Lung (tissue), 12 donors: ENCODE measurements around the gene TBX4. TPM values are rescaled to one million over a fixed set of nuclear protein-coding genes. Genes with fewer than 3 reads are reported as not detected.

Experiments
- ATAC-seq: fragments of 200-7000 bp; cut with Tn5 transposase; one replicate; pipeline ENCODE4 v1.9.1; 2020; ENCODE audit warnings: moderate number of reproducible peaks; ENCODE audit not compliant: insufficient read depth, low FRiP score
- DNase-seq, 3 donors: peaks; one replicate each; pipeline ENCODE4 v3.0.0-alpha.2; 2013 to 2017
- H3K27ac ChIP-seq, 2 donors: one replicate each; pipeline ENCODE4 v1.5.1; 2013; ENCODE audit warnings: mild to moderate bottlenecking in 2 of 2, moderate library complexity in 2 of 2, control low read depth in 1 of 2, inconsistent platforms in 1 of 2, low read depth in 1 of 2, low read length in 1 of 2
- H3K27me3 ChIP-seq, 3 donors: one replicate each; pipeline ENCODE4 v1.5.1; 2013; ENCODE audit warnings: low read length in 2 of 3; ENCODE audit not compliant: control insufficient read depth in 3 of 3, insufficient read depth in 3 of 3
- H3K36me3 ChIP-seq, 4 donors: one replicate each; pipeline ENCODE4 v1.5.1; 2013; ENCODE audit warnings: low read length in 4 of 4, mild to moderate bottlenecking in 1 of 4, moderate library complexity in 1 of 4; ENCODE audit not compliant: control insufficient read depth in 4 of 4, insufficient read depth in 4 of 4
- H3K4me1 ChIP-seq, 5 donors: one replicate each; pipeline ENCODE4 v1.5.1; 2013; ENCODE audit warnings: low read length in 5 of 5, mild to moderate bottlenecking in 2 of 5, moderate library complexity in 1 of 5; ENCODE audit not compliant: control insufficient read depth in 5 of 5, insufficient read depth in 5 of 5
- H3K4me3 ChIP-seq: one replicate; pipeline ENCODE4 v1.5.1; 2013; ENCODE audit warnings: mild to moderate bottlenecking, control low read depth, moderate library complexity
- H3K9ac ChIP-seq, 2 donors: one replicate each; pipeline ENCODE4 v1.5.1; 2013; ENCODE audit warnings: low read length in 2 of 2, control low read depth in 1 of 2; ENCODE audit not compliant: insufficient read depth in 1 of 2
- H3K9me3 ChIP-seq, 4 donors: one replicate each; pipeline ENCODE4 v1.5.1; 2013; ENCODE audit warnings: low read length in 3 of 4, mild to moderate bottlenecking in 1 of 4, moderate library complexity in 1 of 4; ENCODE audit not compliant: control insufficient read depth in 4 of 4, insufficient read depth in 3 of 4
- CTCF ChIP-seq: IDR thresholded peaks from 2 replicates; pipeline ENCODE4 v1.5.1; 2012; ENCODE audit warnings: mild to moderate bottlenecking; ENCODE audit errors: control extremely low read depth, extremely low read depth
- WGBS, 2 donors: extraction: QIAGEN DNeasy Blood & Tissue Kit; methylation state at CpG; one replicate each; pipeline ENCODE4 v1.1.7; 2013; 5-methylcytosine and 5-hydroxymethylcytosine counted together
- polyA plus RNA-seq, 2 donors: library from polyadenylated mRNA; stranded (reverse); fragments of 200-250 nt; gene quantifications; one replicate each; pipeline ENCODE4 v1.2.1, GENCODE V29; 2013
- total RNA-seq, 2 donors: library from RNA; depleted of rRNA in 1 of 2; stranded (reverse); fragments of >200 nt in 1 of 2; gene quantifications; one replicate each; pipeline ENCODE4 v1.2.1, GENCODE V29; 2014 to 2021
- donor health status: control.
- donor health status: control.
- donor health status: Bipolar disorder and iron deficiency.
- donor health status: healthy.
- donor health status: DM: yes; HTN: yes; CAD: no.

The TBX4 gene
- total and polyA plus RNA-seq, 4 donors, result 6.1 to 53.7 (median 22.0) TPM

DNA sequence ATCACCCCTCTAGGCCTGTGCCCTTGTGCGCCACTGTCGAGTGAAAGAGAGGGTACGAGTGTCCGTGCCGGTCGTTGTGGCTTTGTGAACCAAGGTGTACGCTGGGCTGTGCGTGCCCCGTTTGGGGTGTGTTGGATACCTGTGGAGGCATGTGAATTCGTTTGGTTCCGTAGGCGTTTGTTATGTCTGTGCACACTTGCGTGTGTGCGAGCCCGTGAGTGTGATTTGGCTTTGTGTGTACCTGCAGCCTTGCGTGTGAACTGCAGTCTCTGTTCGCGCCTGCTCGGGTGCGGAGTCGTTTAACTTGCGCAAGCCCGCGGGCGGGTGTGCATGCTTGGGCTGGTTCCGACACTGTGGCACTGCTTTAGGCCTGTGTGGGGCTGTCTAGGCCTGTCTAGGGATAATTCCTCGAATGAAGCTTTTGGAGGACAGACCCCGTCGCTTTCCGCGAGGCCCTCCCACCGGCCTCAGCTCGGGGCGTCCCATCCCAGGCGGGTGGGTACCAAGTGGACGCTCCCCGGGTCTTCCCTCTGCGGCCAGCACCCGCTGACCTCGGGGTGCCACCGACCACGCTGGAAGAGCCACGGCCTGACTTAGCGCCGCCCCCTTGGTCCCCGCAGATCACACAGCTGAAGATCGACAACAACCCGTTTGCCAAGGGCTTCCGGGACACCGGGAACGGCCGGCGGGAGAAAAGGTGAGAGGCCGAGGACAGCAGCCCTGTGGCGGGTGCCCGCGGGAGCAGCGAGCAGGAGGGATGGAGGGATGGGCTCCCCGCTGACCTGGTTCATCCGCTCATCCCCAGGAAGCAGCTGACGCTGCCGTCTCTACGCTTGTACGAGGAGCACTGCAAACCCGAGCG, 48.2 kb upstream of the TBX4 start:
- no peak for TF ChIP-seq CTCF
- H3K4me1 ChIP-seq, result peaks cover 0 to 35% (median 12%) of the 10 kb centered on the region in 5 donors
- no peak for ATAC-seq
- H3K9ac ChIP-seq, result peak overlapping the region; percentile 91 to 94
- peaks cover 0 to 81% (median 38%) of the 10 kb centered on the region in 4 donors for H3K36me3 ChIP-seq
- peaks cover 0 to 35% (median 4%) of the 10 kb centered on the region in 3 donors for H3K27me3 ChIP-seq
- peak overlapping the region; percentile 61 for H3K4me3 ChIP-seq
- DNase-seq, result peak in 2 of 3 donors; percentile 36 to 50
- H3K27ac ChIP-seq, result peak overlapping the region in 1 of 2 donors; percentile 90
- 16 to 29% methylated on average over 65 to 66 of the region's 66 CpGs for WGBS, 2 donors
- H3K9me3 ChIP-seq, result peaks cover 0 to 7% (median 0%) of the 10 kb centered on the region in 4 donors

DNA sequence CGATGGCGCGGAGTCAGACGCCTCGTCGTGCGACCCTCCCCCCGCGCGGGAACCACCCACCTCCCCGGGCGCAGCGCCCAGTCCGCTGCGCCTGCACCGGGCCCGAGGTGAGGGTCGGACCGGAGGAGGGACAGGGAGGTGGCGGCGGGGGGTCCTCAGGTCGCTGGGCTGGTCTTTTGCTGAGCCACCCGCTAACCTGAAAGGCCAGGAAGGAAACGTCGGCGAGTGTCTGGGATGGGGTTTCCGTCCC, 47.6 kb upstream of the TBX4 start:
- Histone ChIP-seq H3K4me1 (peaks cover 0 to 35% (median 11%) of the 10 kb centered on the region in 5 donors), H3K27ac (peak overlapping the region in 1 of 2 donors; percentile 90), H3K4me3 (peak overlapping the region; percentile 61), H3K27me3 (peaks cover 0 to 35% (median 4%) of the 10 kb centered on the region in 3 donors), H3K9ac (peak overlapping the region; percentile 91 to 94), H3K36me3 (peaks cover 0 to 84% (median 38%) of the 10 kb centered on the region in 4 donors), H3K9me3 (peaks cover 0 to 7% (median 0%) of the 10 kb centered on the region in 4 donors)
- DNase-seq (peak in 1 of 3 donors; percentile 38), ATAC-seq (no peak)
- TF ChIP-seq CTCF, result no peak
- 18 to 23% methylated on average over 15 to 27 of the region's 27 CpGs for WGBS, 2 donors

DNA sequence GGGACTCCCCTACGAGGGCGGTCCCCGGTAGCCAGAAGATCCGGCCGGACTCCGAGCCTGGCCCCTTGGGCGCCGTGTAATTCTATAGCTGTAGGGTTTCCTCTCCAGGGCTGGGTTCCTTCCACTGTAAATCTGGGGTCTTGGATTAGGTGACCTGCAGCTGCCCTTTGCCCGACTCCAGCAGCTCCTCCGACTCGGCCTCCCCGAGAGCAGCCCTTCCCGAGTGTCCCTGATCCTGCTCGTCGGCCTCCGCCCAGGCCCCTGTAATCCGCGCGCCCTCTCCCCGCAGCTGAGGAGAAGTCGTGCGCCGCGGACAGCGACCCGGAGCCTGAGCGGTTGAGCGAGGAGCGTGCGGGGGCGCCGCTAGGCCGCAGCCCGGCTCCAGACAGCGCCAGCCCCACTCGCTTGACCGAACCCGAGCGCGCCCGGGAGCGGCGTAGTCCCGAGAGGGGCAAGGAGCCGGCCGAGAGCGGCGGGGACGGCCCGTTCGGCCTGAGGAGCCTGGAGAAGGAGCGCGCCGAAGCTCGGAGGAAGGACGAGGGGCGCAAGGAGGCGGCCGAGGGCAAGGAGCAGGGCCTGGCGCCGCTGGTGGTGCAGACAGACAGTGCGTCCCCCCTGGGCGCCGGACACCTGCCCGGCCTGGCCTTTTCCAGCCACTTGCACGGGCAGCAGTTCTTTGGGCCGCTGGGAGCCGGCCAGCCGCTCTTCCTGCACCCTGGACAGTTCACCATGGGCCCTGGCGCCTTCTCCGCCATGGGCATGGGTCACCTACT, 47.1 kb upstream of the TBX4 start:
- H3K9ac ChIP-seq, result peak overlapping the region; percentile 91 to 94
- peaks cover 0 to 7% (median 0%) of the 10 kb centered on the region in 4 donors for H3K9me3 ChIP-seq
- no peak for ATAC-seq
- peaks cover 0 to 84% (median 38%) of the 10 kb centered on the region in 4 donors for H3K36me3 ChIP-seq
- peaks cover 0 to 35% (median 4%) of the 10 kb centered on the region in 3 donors for H3K27me3 ChIP-seq
- H3K4me3 ChIP-seq, result peak overlapping the region; percentile 61
- DNase-seq, result peak in 2 of 3 donors; percentile 34 to 45
- peak overlapping the region in 1 of 2 donors; percentile 90 for H3K27ac ChIP-seq
- peaks cover 0 to 38% (median 11%) of the 10 kb centered on the region in 5 donors for H3K4me1 ChIP-seq
- 18 to 29% methylated on average over 58 to 71 of the region's 71 CpGs for WGBS, 2 donors
- no peak for TF ChIP-seq CTCF
